Fibroblast of lung (primary cell): ENCODE data around the gene ERP44. TPM values are rescaled to one million over a fixed set of nuclear protein-coding genes. Genes with fewer than 3 reads are reported as not detected.
A peak's percentile ranks its signal among the peaks of the same experiment; 100 is the strongest.
"Not testable (repeated sequence)": the region's sequence is repeated elsewhere in the genome, so short reads cannot be mapped to it uniquely, and the experiment has no call there.

Source experiments
- DNase-seq, 2 donors: peaks; one replicate each; pipeline versions ENCODE4 v3.0.0 to v3.0.0-alpha.2; 2010; ENCODE audit warnings: low read depth in 2 of 2
- H2AFZ ChIP-seq: 2 replicates; pipeline ENCODE4 v1.5.1; 2012; ENCODE audit warnings: low read length, control low read depth, inconsistent platforms
- H3K27ac ChIP-seq: 2 replicates; pipeline ENCODE4 v1.5.1; 2011; ENCODE audit warnings: low read length, control low read depth; ENCODE audit not compliant: insufficient read depth
- H3K27me3 ChIP-seq: 2 replicates; pipeline ENCODE4 v1.5.1; 2011; ENCODE audit warnings: mild to moderate bottlenecking, low read length; ENCODE audit not compliant: control insufficient read depth, insufficient read depth
- H3K36me3 ChIP-seq: 2 replicates; pipeline ENCODE4 v1.5.1; 2011; ENCODE audit warnings: low read length; ENCODE audit not compliant: control insufficient read depth, insufficient read depth
- H3K4me1 ChIP-seq: 2 replicates; pipeline ENCODE4 v1.5.1; 2011; ENCODE audit warnings: low read length; ENCODE audit not compliant: control insufficient read depth, insufficient read depth; ENCODE audit errors: extremely low read depth
- H3K4me2 ChIP-seq: 2 replicates; pipeline ENCODE4 v1.5.1; 2011; ENCODE audit warnings: low read length, control low read depth; ENCODE audit not compliant: insufficient read depth; ENCODE audit errors: extremely low read depth
- H3K4me3 ChIP-seq, 4 experiments: fragments of 200-600 bp in 1 of 4; sonication (generic) in 1 of 4; replicated peaks in 1 of 4; 2 replicates each; pipeline ENCODE4 v1.5.1; 2011 to 2016; ENCODE audit warnings: low read length in 4 of 4, low read depth in 3 of 4, mild to moderate bottlenecking in 3 of 4, control low read depth in 2 of 4, inconsistent platforms in 1 of 4, mixed read lengths in 1 of 4; ENCODE audit not compliant: insufficient read depth in 1 of 4; ENCODE audit errors: control extremely low read depth in 1 of 4
- H3K79me2 ChIP-seq: 2 replicates; pipeline ENCODE4 v1.5.1; 2012; ENCODE audit warnings: mild to moderate bottlenecking, low read length, inconsistent platforms; ENCODE audit not compliant: control insufficient read depth, insufficient read depth
- H3K9ac ChIP-seq: 2 replicates; pipeline ENCODE4 v1.5.1; 2011; ENCODE audit warnings: mild to moderate bottlenecking, low read length, control low read depth; ENCODE audit not compliant: insufficient read depth
- H3K9me3 ChIP-seq: 2 replicates; pipeline ENCODE4 v1.5.1; 2012; ENCODE audit warnings: low read depth, low read length; ENCODE audit not compliant: control insufficient read depth, insufficient read depth
- H4K20me1 ChIP-seq: 2 replicates; pipeline ENCODE4 v1.5.1; 2011; ENCODE audit warnings: low read length; ENCODE audit not compliant: control insufficient read depth, insufficient read depth; ENCODE audit errors: extremely low read depth
- CTCF ChIP-seq, 2 donors: IDR thresholded peaks in 1 of 2; conservative IDR thresholded peaks in 1 of 2; 1 replicate in 1 of 2; 2 replicates in 1 of 2; pipeline ENCODE4 v1.5.1; 2011 to 2012; ENCODE audit warnings: low read length in 2 of 2, control low read depth in 1 of 2, inconsistent platforms in 1 of 2, low read depth in 1 of 2, mild to moderate bottlenecking in 1 of 2
- EZH2 ChIP-seq: IDR thresholded peaks from 2 replicates; pipeline ENCODE4 v1.5.1; 2012; ENCODE audit warnings: low read length, control low read depth, mild to moderate bottlenecking; ENCODE audit errors: missing control alignments
- polyA plus RNA-seq, 2 donors: library from polyadenylated mRNA; depleted of rRNA in 1 of 2; stranded (reverse) in 1 of 2; unstranded in 1 of 2; fragments of >200 nt; gene quantifications; 2 replicates each; pipeline ENCODE4 v1.2.1, GENCODE V29; 2011 to 2012; ENCODE audit warnings: missing spikeins in 1 of 2
- total RNA-seq: library from RNA; depleted of rRNA; stranded (reverse); fragments of >200 nt; gene quantifications from 2 replicates; pipeline ENCODE4 v1.2.1, GENCODE V29; 2014

The ERP44 gene
- total and polyA plus RNA-seq, 2 donors (not counting 1 experiment from before 2014, with no cell fraction given): 8.6 to 24.0 TPM

GRCh38 chr9:100099722-100100042 lies 882 bp upstream of the ERP44 start:
- Histone ChIP-seq H3K4me1 (no peaks in the 10 kb centered on the region), H3K4me3 (peak overlapping the region; percentile 69 to 93 (median 88))

GRCh38 chr9:100098046-100098886 lies 534 bp downstream of the ERP44 start:
- Histone ChIP-seq H4K20me1 (peaks cover 2% of the 10 kb centered on the region), H3K9me3 (no peaks in the 10 kb centered on the region), H3K79me2 (peaks cover 37% of the 10 kb centered on the region), H3K9ac (peak overlapping the region; percentile 90), H3K4me1 (no peaks in the 10 kb centered on the region), H3K27ac (peak overlapping the region; percentile 95), H3K27me3 (no peaks in the 10 kb centered on the region), H2AFZ (peak overlapping the region; percentile 56), H3K4me3 (peak overlapping the region; percentile 76 to 93 (median 88)), H3K36me3 (no peaks in the 10 kb centered on the region), H3K4me2 (peak overlapping the region; percentile 99)
- TF ChIP-seq EZH2 (no peak), CTCF (conservative IDR thresholded peaks at IDR 0.05 in 1 of 2, IDR thresholded peaks at IDR 0.05 in 1 of 2; ENCODE audit: low read depth in 1 of 2, low read length in 2 of 2) (no peak)
- peak; percentile 39 to 46 for DNase-seq

More at GRCh38 chr9:100099722-100100042, 882 bp upstream of the ERP44 start:
- peaks cover 2% of the 10 kb centered on the region for H3K36me3 ChIP-seq
- peaks cover 30% of the 10 kb centered on the region for H3K79me2 ChIP-seq
- peaks cover 2% of the 10 kb centered on the region for H4K20me1 ChIP-seq
- peak overlapping the region; percentile 89 for H2AFZ ChIP-seq
- peak overlapping the region; percentile 95 for H3K27ac ChIP-seq
- H3K27me3 ChIP-seq: no peaks in the 10 kb centered on the region
- H3K9me3 ChIP-seq: no peaks in the 10 kb centered on the region
- no peak for DNase-seq
- H3K4me2 ChIP-seq: peak overlapping the region; percentile 73
- H3K9ac ChIP-seq: peak overlapping the region; percentile 90
- TF ChIP-seq CTCF (conservative IDR thresholded peaks at IDR 0.05 in 1 of 2, IDR thresholded peaks at IDR 0.05 in 1 of 2; ENCODE audit: low read depth in 1 of 2, low read length in 2 of 2) (no peak), EZH2 (no peak)

- H3K27me3 ChIP-seq: no peaks in the 10 kb centered on the region
- H3K9me3 ChIP-seq: no peaks in the 10 kb centered on the region
- no peaks in the 10 kb centered on the region for H3K36me3 ChIP-seq
- no peak for TF ChIP-seq CTCF (conservative IDR thresholded peaks at IDR 0.05 in 1 of 2, IDR thresholded peaks at IDR 0.05 in 1 of 2; ENCODE audit: low read depth in 1 of 2, low read length in 2 of 2)
- TF ChIP-seq EZH2: no peak
- peaks cover 39% of the 10 kb centered on the region for H3K79me2 ChIP-seq
- peaks cover 4% of the 10 kb centered on the region for H4K20me1 ChIP-seq
- H3K27ac ChIP-seq: no peak overlapping the region
- no peak overlapping the region for H3K4me2 ChIP-seq
- H3K4me3 ChIP-seq: no peak overlapping the region
- no peaks in the 10 kb centered on the region for H3K4me1 ChIP-seq
- no peak for DNase-seq
- no peak overlapping the region for H3K9ac ChIP-seq
- H2AFZ ChIP-seq: no peak overlapping the region
Observed at GRCh38 chr9:100096378-100096916, 2.4 kb downstream of the ERP44 start.

GRCh38 chr9:100094411-100094810 lies 4.4 kb downstream of the ERP44 start:
- not testable (repeated sequence) for H3K9ac ChIP-seq, H2AFZ ChIP-seq, H3K27ac ChIP-seq, H3K27me3 ChIP-seq, H3K4me2 ChIP-seq, H3K36me3 ChIP-seq, H3K4me1 ChIP-seq, H4K20me1 ChIP-seq, H3K4me3 ChIP-seq, H3K9me3 ChIP-seq, DNase-seq
- H3K79me2 ChIP-seq: peaks cover 41% of the 10 kb centered on the region
